Peyer's patch (tissue), 4 donors: ENCODE measurements around the gene ITGAV.

Source experiments
- CTCF ChIP-seq, 6 experiments: fragments of 450-650 bp in 4 of 6; fragments of 200-600 bp in 2 of 6; sonication (generic) in 1 of 6; IDR thresholded peaks; one replicate each; pipeline ENCODE4 v1.5.1; 2017 to 2019; ENCODE audit warnings: antibody characterized with exemption in 6 of 6, mild to moderate bottlenecking in 3 of 6, moderate library complexity in 1 of 6
- POLR2A ChIP-seq, 2 donors: fragments of 450-650 bp; IDR thresholded peaks; one replicate each; pipeline ENCODE4 v1.5.1; 2017; ENCODE audit warnings: antibody characterized with exemption in 2 of 2, mild to moderate bottlenecking in 2 of 2, moderate library complexity in 2 of 2

GRCh38 chr2:186718122-186718521 lies 128.3 kb downstream of the ITGAV start:
- no peak for TF ChIP-seq CTCF (IDR thresholded peaks at IDR 0.05)
- no peak for TF ChIP-seq POLR2A (IDR thresholded peaks at IDR 0.05)
